CD14-positive monocyte (primary cell): Measurements from ENCODE around the gene PRRT2. TPM values are rescaled to one million over a fixed set of nuclear protein-coding genes. Genes with fewer than 3 reads are reported as not detected.

ENCODE experiments used
- DNase-seq, 3 donors: peaks; one replicate each; pipeline ENCODE4 v3.0.0-alpha.2; 2011 to 2022
- H2AFZ ChIP-seq: 2 replicates; pipeline ENCODE4 v1.6.0; 2012; ENCODE audit warnings: mild to moderate bottlenecking, low read depth, low read length, inconsistent platforms; ENCODE audit not compliant: insufficient read depth, poor library complexity, severe bottlenecking
- H3K27ac ChIP-seq, 2 donors: 1 replicate in 1 of 2; 2 replicates in 1 of 2; pipeline ENCODE4 v1.5.1; 2012 to 2013; ENCODE audit warnings: low read length in 2 of 2, control low read depth in 1 of 2, inconsistent platforms in 1 of 2, low read depth in 1 of 2, mild to moderate bottlenecking in 1 of 2
- H3K27me3 ChIP-seq, 2 donors: one replicate each; pipeline versions ENCODE4 v1.6.0 to v1.6.1; 2011 to 2013; ENCODE audit warnings: low read length in 2 of 2; ENCODE audit not compliant: control insufficient read depth in 2 of 2, insufficient read depth in 2 of 2
- H3K36me3 ChIP-seq, 2 donors: replicated peaks in 1 of 2; 1 replicate in 1 of 2; 2 replicates in 1 of 2; pipeline versions ENCODE4 v1.5.1 to v1.6.1; 2012 to 2013; ENCODE audit warnings: low read length in 2 of 2, control low read depth in 1 of 2, inconsistent platforms in 1 of 2, mild to moderate bottlenecking in 1 of 2; ENCODE audit not compliant: insufficient read depth in 2 of 2, control insufficient read depth in 1 of 2
- H3K4me1 ChIP-seq, 2 donors: 1 replicate in 1 of 2; 2 replicates in 1 of 2; pipeline versions ENCODE4 v1.5.1 to v1.6.1; 2012 to 2013; ENCODE audit warnings: low read length in 2 of 2, control low read depth in 1 of 2, inconsistent platforms in 1 of 2, mild to moderate bottlenecking in 1 of 2, moderate library complexity in 1 of 2; ENCODE audit not compliant: insufficient read depth in 2 of 2, control insufficient read depth in 1 of 2
- H3K4me2 ChIP-seq: replicated peaks from 2 replicates; pipeline ENCODE3; 2012; ENCODE audit warnings: low read length, moderate library complexity, mild to moderate bottlenecking; ENCODE audit not compliant: poor library complexity, severe bottlenecking; ENCODE audit errors: extremely low read depth
- H3K4me3 ChIP-seq, 3 experiments: fragments of 200-600 bp in 1 of 3; sonication (generic) in 1 of 3; replicated peaks in 1 of 3; 1 replicate in 2 of 3; 2 replicates in 1 of 3; pipeline ENCODE4 v1.5.1; 2011 to 2013; ENCODE audit warnings: low read length in 3 of 3, mild to moderate bottlenecking in 3 of 3, control low read depth in 2 of 3, low read depth in 2 of 3, inconsistent platforms in 1 of 3, moderate library complexity in 1 of 3
- H3K79me2 ChIP-seq: 2 replicates; pipeline ENCODE4 v1.6.0; 2012; ENCODE audit warnings: mild to moderate bottlenecking, control low read depth, inconsistent platforms, low read length, moderate library complexity; ENCODE audit not compliant: insufficient read depth
- H3K9ac ChIP-seq: 2 replicates; pipeline ENCODE4 v1.6.0; 2017; ENCODE audit warnings: low read length, mild to moderate bottlenecking; ENCODE audit not compliant: insufficient read depth, poor library complexity, severe bottlenecking
- H3K9me3 ChIP-seq, 2 donors: replicated peaks in 1 of 2; 1 replicate in 1 of 2; 2 replicates in 1 of 2; pipeline versions ENCODE4 v1.5.1 to v1.6.1; 2012 to 2013; ENCODE audit warnings: low read length in 2 of 2, control low read depth in 1 of 2; ENCODE audit not compliant: control insufficient read depth in 1 of 2, insufficient read depth in 1 of 2
- H4K20me1 ChIP-seq: 2 replicates; pipeline ENCODE4 v1.6.0; 2012; ENCODE audit warnings: mild to moderate bottlenecking, low read length, control low read depth, moderate library complexity; ENCODE audit not compliant: insufficient read depth
- H3K27ac Mint-ChIP-seq, 7 donors: one replicate each; pipeline ENCODE4 v1.8.0; 2020; ENCODE audit warnings: mild to moderate bottlenecking in 7 of 7, mixed read lengths in 7 of 7, moderate library complexity in 6 of 7, inconsistent platforms in 2 of 7
- H3K27me3 Mint-ChIP-seq, 3 donors: one replicate each; pipeline ENCODE4 v1.8.0; 2021 to 2022; ENCODE audit warnings: low read depth in 3 of 3, mild to moderate bottlenecking in 3 of 3, mixed read lengths in 3 of 3, moderate library complexity in 3 of 3, inconsistent platforms in 1 of 3
- H3K36me3 Mint-ChIP-seq, 2 donors: one replicate each; pipeline ENCODE4 v1.8.0; 2020; ENCODE audit warnings: mixed read lengths in 2 of 2, inconsistent platforms in 1 of 2, mild to moderate bottlenecking in 1 of 2
- H3K4me1 Mint-ChIP-seq: one replicate; pipeline ENCODE4 v1.8.0; 2020; ENCODE audit warnings: mild to moderate bottlenecking, mixed read lengths
- H3K4me3 Mint-ChIP-seq, 2 donors: one replicate each; pipeline ENCODE4 v1.8.0; 2020; ENCODE audit warnings: mild to moderate bottlenecking in 2 of 2, mixed read lengths in 2 of 2, moderate library complexity in 1 of 2
- H3K9me3 Mint-ChIP-seq, 7 donors: one replicate each; pipeline ENCODE4 v1.8.0; 2020 to 2022; ENCODE audit warnings: mixed read lengths in 7 of 7, mild to moderate bottlenecking in 6 of 7, moderate library complexity in 6 of 7, inconsistent platforms in 2 of 7
- CTCF ChIP-seq: fragments of 200-600 bp; IDR thresholded peaks from one replicate; pipeline ENCODE4 v1.8.0; 2022; ENCODE audit warnings: antibody characterized with exemption, mild to moderate bottlenecking
- WGBS: methylation state at CpG from one replicate; pipeline ENCODE4 v1.1.5; 2013; ENCODE audit warnings: missing lambda C conversion rate; ENCODE audit not compliant: insufficient coverage; 5-methylcytosine and 5-hydroxymethylcytosine counted together
- intact Hi-C, 2 donors: fragments of 100-400 bp; cut with micrococcal nuclease; formaldehyde crosslinking; loops; one replicate each; pipeline versions ENCODE4 v1.15.0 to v1.15.1; 2023
- polyA plus RNA-seq, 3 donors: library from polyadenylated mRNA; depleted of rRNA in 1 of 3; unstranded in 2 of 3; stranded (reverse) in 1 of 3; fragments of 300-500 nt in 2 of 3; fragments of >200 nt in 1 of 3; fragmentation: Illumina TruSeq in 2 of 3; gene quantifications; 1 replicate in 2 of 3; 2 replicates in 1 of 3; pipeline ENCODE4 v1.2.3, GENCODE V29; 2012 to 2021

Gene PRRT2
- polyA plus RNA-seq, 3 donors = 0.04 TPM; not detected in 2

DNA sequence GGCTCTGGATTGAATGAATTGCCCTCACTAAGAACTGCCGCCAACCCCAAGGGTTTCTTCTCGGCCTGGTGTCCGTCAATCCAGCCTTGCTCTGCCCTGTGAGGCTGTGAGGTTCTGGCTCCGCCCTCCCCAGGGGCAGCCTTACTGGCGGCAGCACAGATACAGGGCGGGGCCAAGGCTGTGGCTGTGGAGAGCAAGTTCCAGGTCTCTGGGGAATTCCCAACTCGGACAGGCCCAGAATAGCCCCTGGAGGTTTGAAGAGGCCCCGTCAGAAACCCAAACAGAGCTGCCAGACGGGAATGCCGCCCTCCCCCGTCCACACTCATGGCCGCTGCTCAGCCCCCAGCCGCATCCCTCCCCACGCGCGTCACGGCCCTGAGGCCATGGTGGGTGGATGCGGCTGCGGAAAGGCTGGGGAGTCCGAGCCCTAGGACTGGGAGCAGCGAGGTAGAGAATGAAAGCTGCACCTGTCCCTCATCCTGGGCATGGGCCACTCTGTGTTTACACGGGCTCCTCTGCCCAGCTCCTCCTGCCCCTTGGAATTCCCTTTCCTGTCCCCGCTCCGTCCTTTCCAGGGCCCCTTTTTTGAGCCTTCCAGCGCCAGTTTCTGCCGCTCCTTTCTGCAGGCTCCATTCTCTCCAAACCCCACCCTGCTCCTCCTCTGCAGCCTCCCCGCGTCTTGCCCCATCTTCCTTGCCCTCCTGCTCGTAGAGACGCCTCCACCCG, 660 bp upstream of the PRRT2 start:
- Mint-ChIP-seq H3K4me3 (peak overlapping the region; percentile 83 to 95), H3K4me1 (peaks cover 63% of the 10 kb centered on the region), H3K36me3 (peaks cover 21 to 31% of the 10 kb centered on the region in 2 donors), H3K9me3 (peaks cover 0 to 8% (median 3%) of the 10 kb centered on the region in 7 donors), H3K27ac (peak overlapping the region; percentile 46 to 92 (median 85)), H3K27me3 (peaks cover 20 to 34% (median 31%) of the 10 kb centered on the region in 3 donors)
- intact Hi-C loops = loop anchor here in 1 of 2 donors (10.0 kb wide), 1 partner anchor 183 kb away; the partner anchor contains the start of genes HIRIP3 and INO80E
- H2AFZ ChIP-seq = peak overlapping the region; percentile 70
- peaks cover 60 to 73% of the 10 kb centered on the region in 2 donors for H3K4me1 ChIP-seq
- peak overlapping the region; percentile 35 to 73 (median 57) for H3K4me3 ChIP-seq
- H3K9ac ChIP-seq = peak overlapping the region; percentile 50
- peak; percentile 82 to 93 (median 83) for DNase-seq
- WGBS = under 1% methylated on average over 28 of the region's 31 CpGs
- H3K9me3 ChIP-seq = no peaks in the 10 kb centered on the region
- peak overlapping the region; percentile 29 to 59 for H3K27ac ChIP-seq
- H4K20me1 ChIP-seq = peaks cover 36% of the 10 kb centered on the region
- peaks cover 28% of the 10 kb centered on the region for H3K79me2 ChIP-seq
- peaks cover 13 to 23% of the 10 kb centered on the region in 2 donors for H3K36me3 ChIP-seq
- H3K4me2 ChIP-seq = peak overlapping the region; percentile 76
- TF ChIP-seq CTCF = no peak
- H3K27me3 ChIP-seq = peaks cover 5 to 24% of the 10 kb centered on the region in 2 donors

GRCh38 chr16:29812754-29813643, 1.0 kb downstream of the PRRT2 start:
- H3K9me3 Mint-ChIP-seq = peaks cover 0 to 8% (median 3%) of the 10 kb centered on the region in 7 donors
- H3K4me3 Mint-ChIP-seq = peak overlapping the region; percentile 34 to 95
- Histone ChIP-seq H4K20me1 (peaks cover 35% of the 10 kb centered on the region), H3K27me3 (peaks cover 5 to 24% of the 10 kb centered on the region in 2 donors), H3K36me3 (peaks cover 13 to 24% of the 10 kb centered on the region in 2 donors), H3K4me3 (peak overlapping the region in 1 of 3 experiments; percentile 73), H3K4me2 (no peak overlapping the region), H3K4me1 (peaks cover 68 to 80% of the 10 kb centered on the region in 2 donors), H3K9me3 (no peaks in the 10 kb centered on the region), H3K79me2 (peaks cover 36% of the 10 kb centered on the region), H2AFZ (no peak overlapping the region), H3K9ac (no peak overlapping the region), H3K27ac (no peak overlapping the region)
- TF ChIP-seq CTCF = no peak
- 86% methylated on average over 7 of the region's 9 CpGs for whole genome bisulfite sequencing
- intact Hi-C loops = loop anchor here in 1 of 2 donors (10.0 kb wide), 1 partner anchor 182 kb away; the partner anchor contains the start of genes HIRIP3 and INO80E
- peaks cover 20 to 34% (median 31%) of the 10 kb centered on the region in 3 donors for H3K27me3 Mint-ChIP-seq
- peaks cover 23 to 32% of the 10 kb centered on the region in 2 donors for H3K36me3 Mint-ChIP-seq
- no peak for DNase-seq
- peaks cover 66% of the 10 kb centered on the region for H3K4me1 Mint-ChIP-seq
- H3K27ac Mint-ChIP-seq = peak overlapping the region in 1 of 7 donors; percentile 12
